ENCODE results near the gene TBC1D26. TPM values are rescaled to one million over a fixed set of nuclear protein-coding genes. Genes with fewer than 3 reads are reported as not detected.
"Not testable (repeated sequence)": the region's sequence is repeated elsewhere in the genome, so short reads cannot be mapped to it uniquely, and the experiment has no call there.

TBC1D26 gene
- total and polyA plus RNA-seq, 2 of the 4 experiments (the other 2 are of a cell fraction): 0.02 TPM; not detected in 1

DNA sequence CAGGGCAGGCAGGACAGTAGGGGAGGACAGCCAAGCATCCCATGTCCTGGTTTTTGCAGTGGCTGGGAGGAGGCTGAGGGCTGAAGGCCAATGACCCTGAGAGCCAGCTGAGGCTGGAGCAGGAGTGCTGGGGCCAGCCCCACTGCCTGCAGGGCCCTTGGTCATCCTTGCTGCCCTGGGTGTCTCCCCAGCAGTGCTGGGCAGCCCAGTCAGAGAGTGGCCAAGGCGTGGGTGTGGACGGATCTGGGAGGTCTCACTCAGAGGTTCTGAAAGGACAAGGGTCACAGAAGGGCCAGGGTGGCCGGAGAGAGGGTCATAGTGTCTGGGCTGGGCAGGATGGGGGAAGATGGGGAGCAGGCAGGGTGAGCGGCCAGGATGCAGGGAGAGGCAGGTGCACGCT lies 4.5 kb downstream of the TBC1D26 start:
- CTCF ChIA-PET; H3K27ac ChIP-seq (ENCODE audit: insufficient read depth, low read length); H4K91ac ChIP-seq (ENCODE audit: insufficient read depth, low read depth, low read length); H3K4me3 ChIP-seq (ENCODE audit: insufficient read depth, low read depth, low read length); H2BK120ac ChIP-seq (ENCODE audit: low read depth, low read length); H4K8ac ChIP-seq (ENCODE audit: low read depth in 2 of 2, low read length in 2 of 2); H3K9me3 ChIP-seq (ENCODE audit: control insufficient read depth, insufficient read depth, low read length); H2BK15ac ChIP-seq (ENCODE audit: low read depth, low read length); H3K18ac ChIP-seq (ENCODE audit: low read depth, low read length); in situ Hi-C loops (cut with MboI; ENCODE audit: low sequenced_read_pairs); H4K5ac ChIP-seq (ENCODE audit: low read depth, low read length); H3K4ac ChIP-seq (ENCODE audit: low read depth, low read length); DNase-seq; H3K4me1 ChIP-seq (ENCODE audit: control insufficient read depth, insufficient read depth, low read length); H2BK5ac ChIP-seq (ENCODE audit: low read depth, low read length, poor library complexity, severe bottlenecking); BruUV-seq (replicated peaks); H3K4me2 ChIP-seq (ENCODE audit: low read depth, low read length); dilution Hi-C loops (cut with HindIII; ENCODE audit: low sequenced_read_pairs, unreplicated experiment); H3K79me1 ChIP-seq (ENCODE audit: low read depth in 1 of 2, low read length in 2 of 2); H2AK9ac ChIP-seq (replicated peaks; ENCODE audit: low read depth, low read length, poor library complexity); H3K9ac ChIP-seq (ENCODE audit: low read depth, low read length); H2AK5ac ChIP-seq (ENCODE audit: low read depth, low read length); H2BK20ac ChIP-seq (ENCODE audit: low read depth, low read length); POLR2A ChIA-PET (ENCODE audit: unreplicated experiment); H3K23ac ChIP-seq (ENCODE audit: low read depth, low read length); H3K9me1 ChIP-seq (ENCODE audit: insufficient read depth, low read length); ATAC-seq (ENCODE audit: low read depth); H3K14ac ChIP-seq (replicated peaks; ENCODE audit: low read depth, low read length); H3K56ac ChIP-seq (ENCODE audit: extremely low read depth, insufficient read depth, low read length); intact Hi-C loops (cut with micrococcal nuclease); H2AFZ ChIP-seq (replicated peaks; ENCODE audit: low read length, poor library complexity); H3K36me3 ChIP-seq (ENCODE audit: control insufficient read depth, insufficient read depth, low read length); H3K27me3 ChIP-seq (ENCODE audit: control insufficient read depth, insufficient read depth, low read length); H4K20me1 ChIP-seq (ENCODE audit: insufficient read depth, low read length): not testable (repeated sequence)
- 40% methylated on average over 1 of the region's 5 CpGs; no CpG with 5 or more reads in 1 of the 2 experiments for WGBS, 2 experiments (ENCODE audit: extremely low coverage in 2 of 2, insufficient read length in 1 of 2)

Measured in IMR-90 (cell line).